ENCODE data around the gene PDCD4. TPM values are rescaled to one million over a fixed set of nuclear protein-coding genes. Genes with fewer than 3 reads are reported as not detected.

PDCD4 gene
- total RNA-seq, 1 experiment from 2014 or later = 63.0 TPM

DNA sequence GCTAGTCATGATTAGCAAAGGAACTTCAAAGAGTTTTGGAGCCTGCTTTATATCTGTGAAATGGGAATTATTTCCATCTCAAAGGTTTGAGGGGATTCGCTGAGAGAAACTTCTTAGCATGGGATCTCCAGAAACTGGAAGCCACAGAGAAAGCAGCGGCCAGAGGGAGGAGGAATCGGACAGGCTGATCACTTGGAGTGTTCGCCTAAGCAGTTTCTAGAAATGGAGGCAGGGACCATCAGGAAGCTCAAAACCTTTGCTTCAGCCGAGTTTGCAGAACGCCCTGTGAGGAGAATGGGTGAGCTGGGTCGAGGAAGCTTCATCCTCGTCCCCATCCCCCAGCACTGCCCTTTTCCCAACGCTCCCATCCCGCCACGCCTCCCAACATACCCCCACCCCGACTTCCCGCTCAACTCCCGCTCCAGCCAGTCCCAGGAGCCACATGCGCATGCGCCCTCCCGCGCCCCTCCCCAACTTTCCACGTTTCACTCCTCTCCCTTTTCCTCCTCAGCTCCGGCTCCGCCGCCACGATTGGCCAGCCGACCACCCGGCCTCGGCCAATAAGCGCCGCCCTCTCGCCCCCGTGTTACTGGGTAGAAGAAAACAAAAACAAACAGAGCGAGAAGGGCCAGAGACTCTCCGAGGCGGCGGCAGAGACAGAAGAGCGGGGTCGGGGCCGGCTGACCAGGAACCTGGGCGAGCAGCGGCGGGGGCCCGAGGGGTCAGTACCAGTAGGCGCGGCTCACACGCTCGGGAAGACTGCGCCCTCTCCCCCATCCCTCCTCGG is at the start of gene PDCD4 (continued):
- TF ChIP-seq, protein P1, sequence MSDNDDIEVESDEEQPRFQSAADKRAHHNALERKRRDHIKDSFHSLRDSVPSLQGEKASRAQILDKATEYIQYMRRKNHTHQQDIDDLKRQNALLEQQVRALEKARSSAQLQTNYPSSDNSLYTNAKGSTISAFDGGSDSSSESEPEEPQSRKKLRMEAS (IDR thresholded peaks at IDR 0.05) = peak; percentile 87
- TF ChIP-seq SIN3A (IDR thresholded peaks at IDR 0.05; ENCODE audit: low read depth) (no peak), RAD21 (IDR thresholded peaks at IDR 0.05; ENCODE audit: low read depth) (no peak), EZH2 (IDR thresholded peaks at IDR 0.05) (no peak), SRF (IDR thresholded peaks at IDR 0.05; ENCODE audit: low read depth) (no peak), JUND (IDR thresholded peaks at IDR 0.05) (no peak), ATF3 (IDR thresholded peaks at IDR 0.05) (no peak)

GRCh38 chr10:110822035-110822711 is 49.6 kb upstream of the PDCD4 start:
- Histone ChIP-seq H3K4me2 (ENCODE audit: low read length) (no peak overlapping the region), H3K9me3 (ENCODE audit: control insufficient read depth in 1 of 2, insufficient read depth in 1 of 2, low read depth in 1 of 2, low read length in 2 of 2) (no peaks in the 10 kb centered on the region), H3K36me3 (ENCODE audit: control insufficient read depth in 1 of 2, insufficient read depth in 2 of 2, low read length in 2 of 2) (no peaks in the 10 kb centered on the region), H3K27ac (ENCODE audit: low read depth, low read length) (no peak overlapping the region), H2AFZ (ENCODE audit: low read depth, low read length, poor library complexity, severe bottlenecking) (no peak overlapping the region), H3K4me1 (ENCODE audit: control insufficient read depth in 1 of 2, insufficient read depth in 2 of 2, low read length in 2 of 2) (no peaks in the 10 kb centered on the region), H3K9me2 (ENCODE audit: insufficient read depth) (no peaks in the 10 kb centered on the region), H4K20me1 (ENCODE audit: insufficient read depth) (no peaks in the 10 kb centered on the region), H3K79me2 (ENCODE audit: insufficient read depth, low read length) (no peaks in the 10 kb centered on the region), H3K4me3 (replicated peaks in 1 of 2; ENCODE audit: low read depth in 1 of 2, low read length in 2 of 2) (no peak overlapping the region), H3K27me3 (ENCODE audit: insufficient read depth, low read length) (no peaks in the 10 kb centered on the region), H3K9ac (ENCODE audit: low read length) (no peak overlapping the region)
- BruUV-seq (replicated peaks) = no TSS peak
- TF ChIP-seq TCF7L2 (IDR thresholded peaks at IDR 0.05; ENCODE audit: borderline replicate concordance, extremely low read depth, insufficient read depth, insufficient read length) = no peak
- TF ChIP-seq JUND (IDR thresholded peaks at IDR 0.05) = no peak
- no peak for ATAC-seq
- ChIA-PET CTCF (no interaction called here), RAD21 (ENCODE audit: low non-redundant PET in 1 of 2, low total read pairs in 2 of 2, uncharacterized antibody in 2 of 2, unreplicated experiment in 2 of 2) (no interaction called here), POLR2A (no interaction called here)
- DNase-seq (ENCODE audit: low read depth, low spot score) = no peak
- intact Hi-C loops (cut with micrococcal nuclease) = no loop called here

Measured in HCT116 (cell line).